Spinal cord (tissue), 10 donors: ENCODE measurements around the gene HID1. TPM values are rescaled to one million over a fixed set of nuclear protein-coding genes. Genes with fewer than 3 reads are reported as not detected.

Experiments
- DNase-seq, 6 donors: peaks; one replicate each; pipeline versions ENCODE4 v3.0.0 to v3.0.0-alpha.2; 2013 to 2015; ENCODE audit warnings: low spot score in 6 of 6, low read depth in 4 of 6
- H3K27ac ChIP-seq: one replicate; pipeline ENCODE4 v1.5.1; 2013; ENCODE audit warnings: low read depth, low read length, control low read depth
- H3K27me3 ChIP-seq: one replicate; pipeline ENCODE4 v1.6.1; 2013; ENCODE audit warnings: low read length; ENCODE audit not compliant: control insufficient read depth, insufficient read depth
- H3K36me3 ChIP-seq: one replicate; pipeline ENCODE4 v1.6.1; 2013; ENCODE audit warnings: low read length; ENCODE audit not compliant: control insufficient read depth, insufficient read depth
- H3K4me1 ChIP-seq: one replicate; pipeline ENCODE4 v1.6.1; 2013; ENCODE audit warnings: low read length; ENCODE audit not compliant: control insufficient read depth, insufficient read depth
- H3K4me3 ChIP-seq: one replicate; pipeline ENCODE4 v1.5.1; 2013; ENCODE audit warnings: low read depth, low read length, control low read depth
- H3K9me3 ChIP-seq: one replicate; pipeline ENCODE4 v1.6.1; 2013; ENCODE audit warnings: low read length; ENCODE audit not compliant: control insufficient read depth, insufficient read depth
- WGBS: methylation state at CpG from one replicate; pipeline ENCODE4 v1.1.5; 2013; ENCODE audit warnings: missing lambda C conversion rate; ENCODE audit not compliant: insufficient coverage; 5-methylcytosine and 5-hydroxymethylcytosine counted together
- polyA plus RNA-seq, 2 donors: library from polyadenylated mRNA; unstranded; fragments of 120-200 nt; gene quantifications; one replicate each; pipeline ENCODE4 v1.2.1, GENCODE V29; 2013; ENCODE audit not compliant: insufficient read length in 2 of 2
- total RNA-seq, 2 donors: library from RNA; depleted of rRNA in 1 of 2; stranded (reverse); fragments of 120-200 nt in 1 of 2; fragments of >200 nt in 1 of 2; gene quantifications; one replicate each; pipeline versions ENCODE4 v1.2.3 to v1.2.4, GENCODE V29; 2013 to 2014
- donor health status: healthy.

Gene HID1
- total and polyA plus RNA-seq, 4 donors = 12.3 to 61.6 (median 33.8) TPM

DNA sequence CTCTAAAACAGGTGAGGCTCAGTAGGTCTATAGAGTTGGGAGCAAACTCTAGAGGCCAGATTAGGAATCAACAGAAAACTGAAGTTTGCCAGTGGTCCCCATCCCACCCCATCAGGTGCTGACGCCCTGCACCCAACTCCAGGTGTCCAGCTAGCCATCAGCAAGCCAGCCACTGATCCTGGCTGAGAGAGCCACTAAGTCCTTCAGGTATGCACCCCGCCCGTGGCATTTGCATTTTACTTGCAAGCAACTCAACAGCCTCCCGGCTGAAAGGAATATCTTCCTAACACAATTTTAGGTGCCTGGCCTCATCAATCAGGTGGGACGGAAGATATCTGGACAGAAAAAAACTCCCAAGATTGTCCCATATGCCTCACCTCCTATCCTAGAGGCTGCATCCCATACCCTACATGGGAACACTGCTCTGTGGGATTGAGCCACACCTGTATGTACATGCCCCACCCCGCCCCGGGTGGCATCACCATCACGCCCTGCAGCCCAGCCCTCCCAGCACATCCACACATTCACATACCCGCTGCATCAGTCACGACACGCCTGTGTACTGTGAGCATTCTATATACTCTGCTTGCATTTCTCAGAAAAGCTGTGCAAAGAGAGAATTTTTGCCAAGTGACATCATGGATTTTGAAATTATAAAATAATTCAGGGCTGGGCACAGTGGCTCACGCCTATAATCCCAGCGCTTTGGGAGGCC, 28.6 kb downstream of the HID1 start:
- no peaks in the 10 kb centered on the region for H3K9me3 ChIP-seq
- no peaks in the 10 kb centered on the region for H3K4me1 ChIP-seq
- 66% methylated on average over 10 of the region's 13 CpGs for WGBS
- H3K27me3 ChIP-seq = peaks cover 32% of the 10 kb centered on the region
- no peaks in the 10 kb centered on the region for H3K36me3 ChIP-seq
- H3K4me3 ChIP-seq = no peak overlapping the region
- no peak overlapping the region for H3K27ac ChIP-seq
- no peak for DNase-seq

DNA sequence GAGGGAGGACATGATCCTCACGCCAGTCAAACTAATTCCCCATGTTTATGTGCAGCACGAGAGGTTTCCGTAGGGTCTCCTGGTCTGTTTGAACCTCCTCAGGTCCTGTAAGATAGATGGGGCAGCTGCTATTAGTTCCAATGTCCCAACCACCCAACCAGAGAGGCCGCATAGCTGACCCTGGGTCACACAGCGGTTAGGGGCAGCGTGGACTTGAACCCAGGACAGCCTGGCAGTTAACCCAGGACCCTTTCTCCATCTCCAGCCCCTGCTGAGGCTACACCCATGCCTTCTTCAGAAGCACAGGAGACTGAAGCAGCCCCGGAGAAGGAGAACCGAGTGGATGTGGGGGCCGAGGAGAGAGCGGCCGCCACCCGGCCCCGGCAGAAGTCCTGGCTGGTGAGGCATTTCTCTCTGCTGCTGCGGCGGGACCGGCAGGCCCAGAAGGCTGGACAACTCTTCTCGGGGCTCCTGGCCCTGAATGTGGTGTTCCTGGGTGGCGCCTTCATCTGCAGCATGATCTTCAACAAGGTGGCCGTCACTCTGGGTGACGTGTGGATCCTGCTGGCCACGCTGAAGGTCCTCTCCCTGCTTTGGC, 31.3 kb downstream of the HID1 start:
- H3K9me3 ChIP-seq = no peaks in the 10 kb centered on the region
- WGBS = 82% methylated on average over 19 of the region's 21 CpGs
- no peak for DNase-seq
- H3K27ac ChIP-seq = no peak overlapping the region
- peaks cover 4% of the 10 kb centered on the region for H3K4me1 ChIP-seq
- peaks cover 56% of the 10 kb centered on the region for H3K27me3 ChIP-seq
- no peak overlapping the region for H3K4me3 ChIP-seq
- no peaks in the 10 kb centered on the region for H3K36me3 ChIP-seq

DNA sequence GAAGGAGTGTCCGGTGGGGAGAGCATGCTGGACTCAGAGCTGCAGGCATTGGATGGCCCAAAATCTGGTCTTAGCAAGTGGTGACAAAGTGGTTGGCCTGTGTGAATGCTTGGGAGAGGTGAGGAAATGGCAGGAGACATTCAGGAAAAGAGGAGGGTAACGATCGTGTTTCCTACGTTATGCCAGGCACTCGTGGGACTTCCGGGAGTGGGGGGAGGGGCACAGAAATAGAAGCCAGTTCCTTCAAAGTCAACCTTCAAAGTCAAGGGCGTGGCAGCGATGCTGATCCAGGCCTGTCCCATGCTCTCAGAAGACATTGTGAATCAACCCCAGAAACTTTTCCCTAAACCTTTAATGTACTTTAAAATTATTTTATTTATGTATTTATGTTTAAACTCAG, 33.0 kb downstream of the HID1 start:
- Histone ChIP-seq H3K27me3 (peaks cover 69% of the 10 kb centered on the region), H3K27ac (no peak overlapping the region), H3K4me1 (peaks cover 13% of the 10 kb centered on the region), H3K4me3 (no peak overlapping the region), H3K9me3 (no peaks in the 10 kb centered on the region), H3K36me3 (no peaks in the 10 kb centered on the region)
- DNase-seq = no peak
- WGBS = 36% methylated on average over 6 of the region's 8 CpGs

DNA sequence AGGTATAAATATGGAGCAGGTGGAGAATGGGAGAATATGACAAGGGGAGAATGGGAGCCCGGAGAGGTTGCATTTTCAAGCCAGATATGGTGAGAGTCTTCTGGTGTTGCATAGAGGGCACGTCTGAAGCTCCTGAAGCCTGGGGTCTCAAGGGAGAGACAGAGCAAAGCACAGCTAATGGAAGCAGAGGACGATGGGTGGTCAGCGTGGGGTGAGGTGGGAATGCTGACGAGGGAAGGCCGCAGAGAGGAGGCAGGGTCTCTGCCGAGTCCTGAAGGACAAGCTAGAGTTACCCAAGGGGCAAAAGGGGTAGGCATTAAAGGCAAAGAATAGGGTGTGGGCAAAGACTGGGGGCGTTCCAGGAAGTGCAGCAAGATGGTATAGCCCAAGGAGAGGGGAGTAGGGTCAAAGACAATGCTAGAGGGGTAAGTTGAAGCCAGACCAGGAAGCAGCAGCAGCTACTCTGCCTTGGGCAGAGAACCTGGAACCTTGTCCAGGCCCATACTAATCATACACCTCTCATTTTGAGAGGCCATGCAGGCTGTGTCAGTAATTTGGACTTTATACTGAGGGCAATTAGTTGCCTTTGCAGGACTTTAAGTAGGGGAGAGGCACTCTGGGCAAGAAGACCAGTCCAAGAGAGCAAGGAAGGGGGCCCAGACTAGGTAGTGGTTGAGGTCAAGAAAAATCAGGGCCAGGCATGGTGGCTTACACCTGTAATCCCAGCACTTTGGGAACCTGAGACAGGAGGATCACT, 34.2 kb downstream of the HID1 start:
- Histone ChIP-seq H3K27ac (no peak overlapping the region), H3K27me3 (peaks cover 81% of the 10 kb centered on the region)
- WGBS = 58% methylated on average over 8 of the region's 8 CpGs

DNA sequence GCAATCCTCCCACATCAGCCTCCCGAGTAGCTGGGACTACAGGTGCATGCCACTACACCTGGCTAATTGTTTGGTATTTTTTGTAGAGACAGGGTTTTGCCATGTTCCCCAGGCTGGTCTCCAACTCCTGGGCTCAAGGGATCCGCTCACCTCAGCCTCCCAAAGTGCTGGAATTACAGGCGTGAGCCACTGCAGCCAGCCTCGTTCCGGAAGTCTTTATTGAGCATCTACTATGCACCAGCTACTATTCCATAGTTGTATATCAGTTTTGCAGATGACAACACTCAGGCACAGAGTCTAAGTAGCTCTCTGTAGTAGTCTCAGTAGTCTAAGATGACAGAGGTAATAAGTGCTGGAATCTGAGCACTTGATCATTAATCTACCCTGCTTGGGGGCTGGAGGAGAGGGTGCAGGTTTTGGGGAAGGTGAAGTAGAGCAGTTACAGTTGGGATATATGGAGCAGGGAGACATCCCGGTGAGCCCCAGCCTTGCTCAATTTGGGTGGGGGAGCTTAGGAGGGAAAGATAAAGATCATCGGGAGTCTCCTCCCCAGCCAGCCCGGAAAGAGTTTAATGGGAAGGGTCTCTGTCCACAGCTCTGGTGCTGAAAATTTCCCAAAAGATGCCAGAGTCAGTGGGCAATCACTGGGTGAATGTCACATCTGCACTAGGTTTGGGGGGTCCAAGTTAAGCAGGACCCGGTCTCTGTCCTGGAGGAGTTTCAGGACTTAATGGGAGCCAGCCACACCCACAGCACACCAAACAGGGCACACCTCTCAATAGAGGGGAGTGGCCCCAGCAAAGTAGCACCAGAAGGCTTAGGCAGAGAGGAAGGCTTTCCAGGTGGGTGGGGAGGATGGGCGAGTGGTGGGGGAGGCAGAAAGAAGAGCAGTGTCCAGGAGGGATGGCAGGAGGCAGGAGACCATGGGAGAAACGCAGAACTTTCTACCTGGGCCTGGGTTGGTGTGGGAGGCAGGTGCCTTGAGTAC, 35.2 kb downstream of the HID1 start:
- Histone ChIP-seq H3K36me3 (no peaks in the 10 kb centered on the region), H3K27me3 (peaks cover 84% of the 10 kb centered on the region), H3K4me1 (peaks cover 13% of the 10 kb centered on the region), H3K4me3 (no peak overlapping the region), H3K9me3 (no peaks in the 10 kb centered on the region), H3K27ac (no peak overlapping the region)
- DNase-seq = no peak
- 49% methylated on average over 9 of the region's 11 CpGs for WGBS

More for the DNA sequence above, 34.2 kb downstream of the HID1 start:
- no peak for DNase-seq
- no peak overlapping the region for H3K4me3 ChIP-seq
- peaks cover 13% of the 10 kb centered on the region for H3K4me1 ChIP-seq
- no peaks in the 10 kb centered on the region for H3K9me3 ChIP-seq
- no peaks in the 10 kb centered on the region for H3K36me3 ChIP-seq

DNA sequence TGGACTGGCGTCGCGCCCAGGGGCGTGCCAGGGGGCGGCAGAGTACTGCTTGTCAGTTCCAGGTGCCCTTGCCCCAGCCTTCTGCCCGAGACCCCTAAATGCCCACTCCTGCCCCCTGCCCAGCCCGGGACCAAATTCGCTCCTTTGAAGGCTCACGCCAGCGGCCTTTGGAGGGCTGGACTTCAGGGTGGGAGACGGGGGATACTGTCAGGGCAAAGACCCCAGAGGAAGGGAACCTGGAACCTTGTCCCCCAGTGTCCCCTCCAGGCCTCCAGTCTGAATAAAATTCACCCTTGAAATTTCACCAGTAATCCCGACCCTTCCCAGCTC, 36.1 kb downstream of the HID1 start:
- Histone ChIP-seq H3K27me3 (peaks cover 80% of the 10 kb centered on the region), H3K4me1 (peaks cover 13% of the 10 kb centered on the region), H3K9me3 (no peaks in the 10 kb centered on the region), H3K27ac (no peak overlapping the region), H3K36me3 (no peaks in the 10 kb centered on the region), H3K4me3 (no peak overlapping the region)
- WGBS = 15% methylated on average over 12 of the region's 12 CpGs
- DNase-seq = no peak

DNA sequence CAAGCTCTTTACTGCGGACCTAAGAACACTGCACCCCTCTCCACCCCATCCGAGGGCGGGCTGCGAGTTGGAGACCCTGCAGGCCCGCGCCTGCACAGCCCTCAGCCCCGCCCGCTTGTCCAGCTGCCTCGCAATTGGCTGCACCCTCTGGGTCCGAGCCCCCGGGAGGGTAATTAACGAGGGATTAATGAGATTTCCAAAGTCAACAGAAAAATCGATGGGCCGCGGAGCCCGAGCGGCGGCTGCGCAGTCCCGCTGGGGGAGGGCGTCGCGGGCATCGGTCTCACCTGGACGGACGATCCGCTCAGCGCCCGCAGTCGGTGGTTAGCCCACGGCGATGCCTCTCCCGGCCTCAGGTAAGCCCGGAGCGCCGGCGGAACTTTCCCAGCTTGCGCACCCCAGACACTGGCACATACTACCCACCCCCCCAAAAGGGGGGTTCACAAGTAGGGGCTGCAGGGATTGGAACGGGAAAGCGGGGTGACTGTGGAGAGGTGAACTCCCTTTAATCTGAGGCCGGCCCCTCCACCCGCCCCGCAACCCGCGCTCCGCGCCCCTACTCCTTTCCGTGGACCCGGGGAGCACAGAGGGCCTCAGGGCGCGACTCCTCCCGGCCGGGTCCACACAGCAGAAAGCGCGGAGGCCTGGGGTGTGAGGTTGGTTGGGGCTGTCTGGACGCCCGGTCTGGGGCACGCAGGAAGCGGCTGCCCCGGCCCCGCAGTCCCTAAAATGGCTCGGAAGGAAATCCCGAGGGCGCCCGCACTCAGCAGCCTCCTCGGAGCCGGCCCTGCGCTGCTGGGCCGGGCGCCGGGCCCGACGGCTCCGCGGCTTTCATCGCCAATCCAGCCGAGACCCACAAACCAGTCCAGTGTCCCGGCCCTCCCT, 36.7 kb downstream of the HID1 start, which contains the start of gene OTOP3:
OTOP3 (plus strand) TSS at position 314 of the 885 bp plus-strand sequence; CDS start at position 338, 24 bp downstream.
- Histone ChIP-seq H3K27me3 (peaks cover 76% of the 10 kb centered on the region), H3K4me3 (no peak within 1 kb of the TSS), H3K27ac (no peak within 1 kb of the TSS), H3K9me3 (no peaks in the 10 kb centered on the region), H3K4me1 (peaks cover 13% of the 10 kb centered on the region), H3K36me3 (no peaks in the 10 kb centered on the region)
- DNase-seq = peak in 1 of 6 donors; percentile 9
- WGBS = 3% methylated on average over 68 of the region's 78 CpGs

DNA sequence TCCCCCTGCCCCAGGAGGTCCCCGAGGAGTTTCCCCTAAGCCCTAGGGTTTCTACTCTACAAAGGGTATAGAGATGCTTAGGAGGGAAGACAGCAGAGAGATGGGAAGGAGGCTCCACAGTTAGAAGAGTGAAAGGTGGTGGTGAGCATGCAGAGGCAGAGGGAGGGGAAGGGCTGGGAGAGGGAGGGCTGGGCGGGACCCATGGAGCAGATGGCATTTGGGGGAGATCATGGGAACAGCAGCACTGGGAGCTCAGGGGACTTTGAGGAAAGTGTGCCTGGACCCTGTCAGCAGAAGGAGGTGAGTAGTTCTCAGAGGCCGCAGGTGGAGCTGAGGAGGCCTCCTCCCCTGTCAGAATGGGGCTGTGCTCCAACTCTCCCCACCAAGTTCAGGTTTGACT, 37.5 kb downstream of the HID1 start:
- peaks cover 13% of the 10 kb centered on the region for H3K4me1 ChIP-seq
- no peak overlapping the region for H3K4me3 ChIP-seq
- no peak for DNase-seq
- no peaks in the 10 kb centered on the region for H3K9me3 ChIP-seq
- peaks cover 80% of the 10 kb centered on the region for H3K27me3 ChIP-seq
- no peaks in the 10 kb centered on the region for H3K36me3 ChIP-seq
- H3K27ac ChIP-seq = no peak overlapping the region
- WGBS = 0% methylated on average over 1 of the region's 3 CpGs
